Adipose tissue (tissue), 3 donors: ENCODE measurements around the gene ITIH1. TPM values are rescaled to one million over a fixed set of nuclear protein-coding genes. Genes with fewer than 3 reads are reported as not detected.
"Not testable (repeated sequence)": the region's sequence is repeated elsewhere in the genome, so short reads cannot be mapped to it uniquely, and the experiment has no call there.

ENCODE experiments used
- H3K27ac ChIP-seq: one replicate; pipeline ENCODE4 v1.5.1; 2013; ENCODE audit warnings: low read depth, low read length
- WGBS, 3 donors: extraction: QIAGEN DNeasy Blood & Tissue Kit; methylation state at CpG; one replicate each; pipeline ENCODE4 v1.1.7; 2013; 5-methylcytosine and 5-hydroxymethylcytosine counted together
- polyA plus RNA-seq, 3 donors: library from polyadenylated mRNA; stranded (reverse); fragments of 200-250 nt; gene quantifications; one replicate each; pipeline ENCODE4 v1.2.3, GENCODE V29; 2013
- donor health status: healthy with polysubstance abuse.
- donor health status: Bipolar disorder and iron deficiency.
- donor health status: healthy.

The ITIH1 gene, protein sequence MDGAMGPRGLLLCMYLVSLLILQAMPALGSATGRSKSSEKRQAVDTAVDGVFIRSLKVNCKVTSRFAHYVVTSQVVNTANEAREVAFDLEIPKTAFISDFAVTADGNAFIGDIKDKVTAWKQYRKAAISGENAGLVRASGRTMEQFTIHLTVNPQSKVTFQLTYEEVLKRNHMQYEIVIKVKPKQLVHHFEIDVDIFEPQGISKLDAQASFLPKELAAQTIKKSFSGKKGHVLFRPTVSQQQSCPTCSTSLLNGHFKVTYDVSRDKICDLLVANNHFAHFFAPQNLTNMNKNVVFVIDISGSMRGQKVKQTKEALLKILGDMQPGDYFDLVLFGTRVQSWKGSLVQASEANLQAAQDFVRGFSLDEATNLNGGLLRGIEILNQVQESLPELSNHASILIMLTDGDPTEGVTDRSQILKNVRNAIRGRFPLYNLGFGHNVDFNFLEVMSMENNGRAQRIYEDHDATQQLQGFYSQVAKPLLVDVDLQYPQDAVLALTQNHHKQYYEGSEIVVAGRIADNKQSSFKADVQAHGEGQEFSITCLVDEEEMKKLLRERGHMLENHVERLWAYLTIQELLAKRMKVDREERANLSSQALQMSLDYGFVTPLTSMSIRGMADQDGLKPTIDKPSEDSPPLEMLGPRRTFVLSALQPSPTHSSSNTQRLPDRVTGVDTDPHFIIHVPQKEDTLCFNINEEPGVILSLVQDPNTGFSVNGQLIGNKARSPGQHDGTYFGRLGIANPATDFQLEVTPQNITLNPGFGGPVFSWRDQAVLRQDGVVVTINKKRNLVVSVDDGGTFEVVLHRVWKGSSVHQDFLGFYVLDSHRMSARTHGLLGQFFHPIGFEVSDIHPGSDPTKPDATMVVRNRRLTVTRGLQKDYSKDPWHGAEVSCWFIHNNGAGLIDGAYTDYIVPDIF
- polyA plus RNA-seq = under 1 TPM in 2 of 3 donors, not detected in 1; 0.30 to 0.37 TPM

DNA sequence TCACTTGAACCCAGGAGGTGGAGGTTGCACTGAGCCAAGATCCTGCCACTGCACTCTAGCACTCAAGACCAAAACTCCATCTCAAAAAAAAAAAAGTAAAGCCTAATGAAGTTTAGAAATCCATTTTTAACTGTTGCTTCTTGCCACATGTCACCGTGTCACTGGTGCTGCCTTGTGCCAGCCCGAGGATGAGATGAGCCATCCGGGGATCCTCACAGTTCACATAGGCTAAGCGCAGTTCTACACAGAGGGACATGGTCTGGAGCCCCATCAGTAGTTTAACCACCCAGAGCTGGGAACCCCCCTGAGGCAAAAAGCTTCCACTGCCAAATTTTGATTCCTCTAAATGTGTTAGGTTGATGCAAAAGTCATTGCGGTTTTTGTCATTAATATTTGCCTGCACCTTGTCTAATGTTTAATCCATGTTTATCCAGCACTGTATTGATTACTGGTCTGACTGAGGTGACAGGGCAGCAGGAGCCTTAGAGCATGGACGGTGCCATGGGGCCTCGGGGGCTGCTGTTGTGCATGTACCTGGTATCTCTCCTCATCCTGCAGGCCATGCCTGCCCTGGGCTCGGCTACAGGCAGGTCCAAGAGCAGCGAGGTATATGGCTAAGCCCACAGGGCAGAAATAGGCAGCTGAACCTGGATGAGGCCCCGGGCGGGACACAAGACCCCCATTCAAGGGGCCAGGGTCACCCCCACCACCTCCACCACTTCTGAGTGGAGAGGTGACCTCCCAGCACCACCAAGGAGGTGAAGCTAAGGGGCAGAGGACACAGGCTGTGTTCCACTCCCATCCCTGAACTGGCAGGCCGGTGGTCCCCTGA lies at the start of gene ITIH1:
ITIH1 (plus strand) TSS at position 473 of the 832 bp plus-strand sequence; CDS start at position 490, 17 bp downstream.
- no peak within 1 kb of the TSS for H3K27ac ChIP-seq
- WGBS, 3 donors = 65 to 90% (median 84%) methylated on average over 12 of the region's 12 CpGs

DNA sequence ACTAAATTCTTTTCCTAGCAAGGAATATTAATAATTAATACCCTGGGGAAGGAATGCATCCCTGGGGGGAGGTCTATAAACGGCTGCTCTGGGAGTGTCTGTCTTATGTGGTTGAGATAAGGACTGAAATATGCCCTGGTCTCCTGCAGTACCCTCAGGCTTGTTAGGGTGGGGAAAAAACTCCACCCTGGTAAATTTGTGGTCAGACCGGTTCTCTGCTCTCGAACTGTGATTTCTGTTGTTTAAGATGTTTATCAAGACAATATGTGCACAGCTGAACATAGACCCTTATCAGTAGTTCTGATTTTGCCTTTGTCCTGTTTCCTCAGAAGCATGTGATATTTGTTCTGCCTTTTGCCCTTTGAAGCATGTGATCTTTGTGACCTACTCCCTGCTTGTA lies 48.6 kb upstream of the ITIH1 start:
- WGBS, 3 donors = 51 to 68% (median 60%) methylated on average over 3 of the region's 3 CpGs
- not testable (repeated sequence) for H3K27ac ChIP-seq

DNA sequence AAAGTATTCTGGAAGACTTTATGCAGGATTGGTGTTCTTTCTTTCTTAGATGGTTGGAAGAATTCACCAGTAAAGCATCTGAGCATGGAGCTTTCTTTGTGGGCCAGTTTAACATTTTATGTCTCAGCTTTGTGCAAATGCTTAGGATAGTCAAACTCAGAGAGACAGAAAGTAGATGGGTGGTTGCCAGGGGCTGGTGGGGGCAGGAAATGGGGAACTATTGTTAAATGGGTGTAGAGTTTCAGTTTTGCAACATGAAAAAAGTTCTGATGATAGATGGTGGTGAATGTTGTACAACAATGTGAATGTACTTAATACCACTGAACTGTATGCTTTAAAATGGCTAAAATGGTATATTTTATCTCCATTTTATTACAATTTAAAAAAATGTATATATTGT lies 46.7 kb upstream of the ITIH1 start:
- no peak overlapping the region for H3K27ac ChIP-seq

DNA sequence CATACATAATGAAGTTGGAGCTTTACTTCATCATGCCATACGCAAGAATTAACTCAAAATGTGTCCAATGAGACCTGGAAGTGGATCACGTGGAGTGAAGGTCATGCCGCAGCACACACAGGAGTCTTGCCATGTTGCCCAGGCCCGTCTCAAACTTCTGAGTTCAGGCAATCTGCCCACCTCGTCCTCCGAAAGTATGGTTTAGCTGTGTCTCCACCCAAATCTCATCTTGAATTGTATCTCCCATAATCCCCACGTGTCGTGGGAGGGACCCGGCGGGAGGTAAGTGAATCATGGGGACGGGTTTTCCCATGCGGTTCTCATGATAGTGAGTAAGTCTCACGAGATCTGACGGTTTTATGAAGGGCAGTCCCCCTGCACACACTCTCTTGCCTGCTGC lies 45.8 kb upstream of the ITIH1 start:
- H3K27ac ChIP-seq = no peak overlapping the region
- WGBS, 3 donors = 81 to 96% (median 84%) methylated on average over 14 of the region's 14 CpGs

DNA sequence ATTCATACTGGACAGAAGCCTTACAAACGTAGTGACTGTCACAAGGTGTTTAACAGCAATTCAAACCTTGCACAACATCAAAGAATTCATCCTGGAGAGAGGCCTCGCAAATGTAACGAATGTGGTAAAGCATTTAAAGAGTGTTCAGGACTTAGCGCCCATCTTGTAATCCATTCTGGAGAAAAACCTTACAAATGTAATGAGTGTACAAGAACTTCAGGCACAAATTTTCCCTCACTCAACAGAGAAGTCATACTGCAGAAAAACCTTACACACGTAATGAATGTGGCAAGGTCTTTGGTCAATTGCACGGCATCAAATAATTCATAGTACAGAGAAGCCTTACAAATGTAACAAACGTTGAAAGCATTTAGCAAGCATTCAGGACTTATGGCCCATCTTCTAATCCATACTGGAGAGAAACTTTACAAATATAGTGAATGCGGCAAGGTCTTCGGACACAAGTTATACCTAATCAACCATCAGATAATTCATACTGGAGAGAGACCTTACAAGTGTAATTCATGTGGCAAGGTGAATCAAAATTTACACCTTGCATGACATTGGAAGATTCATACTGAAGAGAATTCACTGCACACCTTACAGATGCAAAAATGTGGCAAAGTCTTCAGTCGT lies 44.0 kb upstream of the ITIH1 start:
- 87 to 94% (median 87%) methylated on average over 10 of the region's 10 CpGs for WGBS, 3 donors
- no peak overlapping the region for H3K27ac ChIP-seq

DNA sequence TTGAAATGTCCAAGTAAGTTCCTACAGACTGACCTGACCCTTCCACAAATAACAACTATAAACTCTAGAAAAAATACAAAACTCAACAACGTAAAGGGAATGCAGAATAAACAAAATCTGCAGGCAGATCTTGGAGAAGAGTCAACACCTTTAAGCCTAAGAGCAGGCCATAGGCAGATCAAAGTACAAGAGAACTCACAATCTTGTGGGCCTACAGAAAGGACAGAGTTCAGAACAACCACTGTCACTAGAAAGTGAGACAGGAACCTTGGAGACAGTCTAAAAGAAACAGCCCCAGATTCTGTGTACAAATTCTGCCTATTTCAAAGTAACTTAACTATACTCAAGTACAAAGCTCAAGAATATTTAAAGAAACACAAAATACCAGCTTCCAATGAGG lies 37.7 kb upstream of the ITIH1 start:
- no peak overlapping the region for H3K27ac ChIP-seq
- WGBS, 3 donors = 51 to 84% (median 80%) methylated on average over 1 of the region's 1 CpG

DNA sequence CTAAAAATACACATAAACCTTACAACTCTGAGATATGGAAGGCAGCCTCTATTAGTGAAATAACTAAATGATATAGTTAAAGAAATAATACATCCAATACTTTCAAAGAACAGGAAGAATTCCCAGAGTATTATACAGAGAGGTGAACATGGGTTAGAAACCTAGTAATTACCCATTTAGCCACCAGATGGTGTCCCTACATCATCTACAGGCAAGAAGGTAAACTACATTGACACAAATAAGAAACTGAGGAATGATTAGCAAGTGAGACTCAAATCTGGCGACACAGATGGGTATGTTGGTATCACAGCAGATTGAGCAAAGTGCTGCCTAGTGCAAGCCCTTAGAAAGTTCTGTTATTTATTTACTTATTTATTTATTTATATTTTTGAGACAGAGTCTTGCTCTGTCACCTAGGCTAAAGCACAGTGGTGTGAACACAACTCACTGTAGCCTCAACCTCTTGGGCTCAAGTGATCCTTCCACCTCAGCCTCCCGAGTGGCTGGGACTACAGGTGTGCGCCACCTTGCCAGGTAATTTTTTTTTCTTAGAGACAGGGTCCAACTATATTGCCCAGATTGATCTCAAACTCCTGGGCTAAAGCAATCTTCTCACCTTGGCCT lies 34.9 kb upstream of the ITIH1 start:
- H3K27ac ChIP-seq = no peak overlapping the region
- WGBS, 3 donors = 82 to 92% (median 89%) methylated on average over 3 of the region's 3 CpGs

DNA sequence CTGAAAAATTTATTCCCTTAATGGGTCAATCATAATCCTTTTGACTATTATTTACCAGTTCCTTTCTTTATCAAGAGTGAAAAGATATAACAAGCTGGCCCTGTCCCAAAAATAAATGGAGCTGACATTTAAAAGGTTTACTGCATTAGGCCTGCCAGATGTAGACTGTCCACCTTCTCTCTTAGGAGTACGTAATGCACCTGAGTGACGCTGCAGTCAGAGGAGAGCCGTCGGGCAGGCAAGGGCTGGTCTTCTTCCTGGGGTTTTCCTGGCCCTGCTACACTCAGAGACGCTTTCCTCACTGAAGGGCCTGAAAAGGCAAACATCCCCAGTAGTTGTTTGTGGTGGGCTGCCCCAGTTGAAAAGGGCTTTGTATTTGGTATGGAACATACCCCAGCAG lies 34.2 kb upstream of the ITIH1 start:
- 47 to 87% (median 82%) methylated on average over 5 of the region's 5 CpGs for WGBS, 3 donors
- H3K27ac ChIP-seq = no peak overlapping the region

DNA sequence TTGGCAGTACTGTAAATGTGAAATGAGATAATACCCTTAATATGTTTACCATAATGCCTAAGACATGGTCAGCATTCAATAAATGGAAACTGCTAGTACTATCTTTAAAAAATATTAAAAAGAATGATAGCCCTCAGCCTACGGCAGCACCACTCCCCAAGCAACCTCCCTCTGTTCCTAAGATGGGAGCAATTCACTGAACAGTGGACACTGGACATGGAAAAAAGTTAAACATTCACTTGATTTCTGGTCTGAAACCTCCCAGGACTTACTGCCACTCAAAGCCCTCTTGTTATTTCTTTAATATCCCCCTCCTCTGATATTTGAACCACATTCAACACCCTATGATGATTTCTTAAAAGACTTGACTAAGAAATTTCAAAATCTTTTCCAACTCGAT lies 33.7 kb upstream of the ITIH1 start:
- no peak overlapping the region for H3K27ac ChIP-seq
- WGBS, 3 donors = 76 to 95% (median 91%) methylated on average over 2 of the region's 2 CpGs

DNA sequence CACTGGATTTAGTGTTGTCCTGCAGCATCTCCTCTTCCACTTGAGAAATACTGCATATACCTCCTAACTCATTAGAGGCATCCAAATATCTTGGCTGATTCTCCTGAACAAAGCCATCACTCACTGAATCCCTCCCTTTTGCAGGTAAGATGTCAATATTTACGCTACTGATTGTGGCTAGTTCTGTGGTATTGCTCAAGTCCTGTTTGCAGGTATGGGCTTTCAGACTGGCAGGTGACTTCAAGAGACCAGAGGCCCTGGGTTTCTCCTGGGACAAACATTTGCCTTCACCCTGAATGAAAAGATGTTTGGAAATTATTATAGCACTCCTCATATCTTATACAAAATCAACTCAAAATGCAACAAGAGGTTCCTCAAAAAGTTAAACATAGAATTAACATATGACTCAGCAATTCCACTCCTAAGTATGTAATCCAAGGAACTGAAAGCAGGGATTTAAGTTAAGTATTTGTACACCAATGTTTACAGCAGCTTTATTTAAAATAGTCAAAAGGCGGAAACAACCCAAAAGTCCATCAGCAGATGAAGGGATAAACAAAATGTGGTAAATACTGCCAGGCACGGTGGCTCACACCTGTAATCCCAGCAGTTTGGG lies 25.2 kb upstream of the ITIH1 start:
- 87 to 93% (median 93%) methylated on average over 3 of the region's 3 CpGs for WGBS, 3 donors
- no peak overlapping the region for H3K27ac ChIP-seq

DNA sequence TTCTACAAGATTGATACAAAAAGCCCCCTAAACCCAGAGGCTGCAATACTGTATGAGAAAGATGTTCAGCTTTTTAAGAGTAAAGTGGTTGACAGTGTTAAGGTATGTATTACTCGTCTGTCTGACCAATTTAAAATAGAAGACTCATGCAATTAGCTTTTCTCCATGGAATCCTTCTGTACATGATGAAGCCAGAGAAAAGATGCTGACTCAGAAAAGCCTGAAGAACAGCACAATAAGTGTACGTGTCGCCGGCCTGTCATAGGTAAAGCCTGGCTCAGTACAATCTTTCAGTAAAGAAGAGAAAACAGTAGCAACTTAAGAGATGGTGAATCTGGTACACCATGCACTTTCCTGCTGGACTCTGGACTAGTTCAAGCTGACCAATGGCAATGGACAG lies 23.0 kb upstream of the ITIH1 start:
- 95% methylated on average over 4 of the region's 4 CpGs for WGBS, 3 donors

DNA sequence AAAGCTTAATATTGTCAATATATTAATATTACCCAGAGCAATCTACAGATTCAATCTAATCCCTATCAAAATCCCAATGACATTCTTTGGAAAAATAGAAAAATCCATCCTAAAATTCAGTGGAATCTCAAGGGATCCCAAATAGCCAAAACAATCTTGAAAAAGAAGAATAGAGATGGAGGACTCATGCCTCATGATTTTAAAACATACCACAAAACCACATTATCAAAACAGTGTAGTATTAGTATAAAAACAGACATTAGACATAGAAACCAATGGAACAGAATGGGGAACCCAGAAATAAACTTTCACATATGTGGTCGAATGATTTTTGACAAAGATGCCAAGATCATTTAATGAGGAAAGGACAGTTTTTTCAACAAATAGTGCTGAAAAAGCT lies 21.3 kb upstream of the ITIH1 start:
- H3K27ac ChIP-seq = no peak overlapping the region
- WGBS, 3 donors = 93 to 96% (median 94%) methylated on average over 1 of the region's 1 CpG

More for the DNA sequence above, 23.0 kb upstream of the ITIH1 start:
- H3K27ac ChIP-seq = no peak overlapping the region

DNA sequence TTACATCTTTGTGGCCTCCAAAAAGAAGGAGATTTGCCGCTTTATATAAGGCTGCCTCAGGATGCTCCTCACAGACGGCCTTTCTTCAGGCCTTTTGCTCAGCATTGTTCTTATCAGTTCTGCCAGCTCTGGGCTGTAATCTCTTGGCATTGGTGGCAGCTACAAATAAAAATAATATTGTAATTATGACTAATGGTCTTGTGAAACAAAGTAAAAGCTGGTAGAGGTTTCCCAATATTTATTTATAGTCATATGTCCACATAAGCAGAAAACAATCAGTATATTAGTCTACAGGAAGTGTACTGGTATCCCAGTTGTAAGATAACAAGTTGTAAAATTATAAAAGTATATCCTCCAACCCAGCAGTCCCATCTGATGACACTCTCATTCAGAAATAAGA lies 13.9 kb upstream of the ITIH1 start:
- 74 to 89% (median 85%) methylated on average over 2 of the region's 2 CpGs for WGBS, 3 donors
- H3K27ac ChIP-seq = no peak overlapping the region

DNA sequence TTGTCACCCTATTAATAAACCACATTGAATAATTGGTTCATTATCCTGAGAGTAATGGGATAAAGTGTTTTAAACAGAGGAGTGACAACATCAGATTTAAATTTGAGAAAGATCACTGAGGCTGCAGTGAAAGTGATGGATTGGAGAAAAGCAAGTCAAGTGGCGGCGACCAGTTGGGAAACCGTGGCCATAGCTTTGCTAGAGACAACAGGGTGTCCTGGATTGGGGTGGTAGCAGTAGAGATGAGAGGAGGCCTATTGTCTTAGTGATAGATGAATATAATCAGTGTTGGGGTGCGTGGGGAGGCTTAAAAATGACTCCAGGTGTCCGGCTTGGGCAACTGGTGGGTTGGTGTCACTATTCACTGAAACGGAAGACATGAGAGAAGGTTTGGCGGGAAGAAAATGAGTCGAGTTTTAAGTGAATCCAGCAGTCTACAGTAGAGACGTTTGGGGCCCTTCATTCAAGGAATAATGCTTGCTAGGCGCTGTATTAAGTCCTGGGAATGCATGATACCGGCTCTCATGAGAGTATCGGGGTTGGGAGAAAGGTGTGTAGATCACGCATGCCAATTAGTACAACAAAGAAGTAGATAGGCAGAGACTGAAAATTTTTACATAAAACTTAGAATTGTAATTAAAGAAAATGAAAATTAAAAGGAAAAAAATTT lies 7.5 kb upstream of the ITIH1 start:
- WGBS, 3 donors = 16 to 19% (median 19%) methylated on average over 13 of the region's 13 CpGs
- H3K27ac ChIP-seq = no peak overlapping the region

DNA sequence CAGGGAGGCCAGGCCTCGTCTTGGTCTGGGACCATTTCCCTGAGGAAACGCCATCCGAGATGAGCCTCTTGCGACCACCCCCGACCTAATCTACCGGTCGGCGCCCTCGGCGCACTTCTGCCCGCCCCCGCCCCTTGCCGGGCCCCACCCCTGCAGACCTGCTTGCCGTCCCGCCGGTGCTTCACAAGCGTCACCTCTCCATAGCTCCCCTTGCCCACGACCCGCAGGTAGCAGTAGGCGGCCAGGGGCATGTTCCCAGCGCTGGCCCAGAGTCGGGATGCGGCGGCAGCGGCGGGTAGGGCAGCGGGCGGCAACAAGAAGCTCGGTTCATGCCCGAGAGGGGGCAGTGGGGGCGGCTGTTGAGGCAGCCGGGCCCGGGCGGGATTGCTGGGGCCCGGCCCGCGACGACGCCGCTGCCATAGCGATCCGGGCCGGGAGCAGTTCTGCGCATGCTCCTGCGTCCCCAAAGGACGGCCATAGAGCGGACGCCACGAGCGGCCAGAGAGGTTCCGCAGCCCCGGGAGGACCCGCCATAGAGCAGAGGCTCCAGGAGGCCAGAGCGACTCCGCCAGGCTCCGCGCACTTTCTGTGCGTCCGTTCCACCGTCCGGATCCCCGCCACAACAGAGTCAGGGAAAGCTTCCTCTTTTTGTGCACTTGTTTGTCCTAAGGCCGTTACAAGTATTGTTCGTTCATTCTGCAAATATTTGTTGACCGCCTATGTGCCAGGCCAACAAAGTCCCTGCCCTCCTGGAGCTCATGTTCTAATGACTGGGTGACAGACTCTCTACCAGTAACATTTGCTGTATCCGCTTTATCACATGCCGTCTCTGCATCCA lies 6.7 kb upstream of the ITIH1 start, which contains the start of gene NEK4:
NEK4 (minus strand) TSS at position 445 of the 838 bp plus-strand sequence; CDS start at position 251, 194 bp downstream.
- 0 to 1% (median 0%) methylated on average over 56 to 67 of the region's 67 CpGs for WGBS, 3 donors
- no peak within 1 kb of the TSS for H3K27ac ChIP-seq

DNA sequence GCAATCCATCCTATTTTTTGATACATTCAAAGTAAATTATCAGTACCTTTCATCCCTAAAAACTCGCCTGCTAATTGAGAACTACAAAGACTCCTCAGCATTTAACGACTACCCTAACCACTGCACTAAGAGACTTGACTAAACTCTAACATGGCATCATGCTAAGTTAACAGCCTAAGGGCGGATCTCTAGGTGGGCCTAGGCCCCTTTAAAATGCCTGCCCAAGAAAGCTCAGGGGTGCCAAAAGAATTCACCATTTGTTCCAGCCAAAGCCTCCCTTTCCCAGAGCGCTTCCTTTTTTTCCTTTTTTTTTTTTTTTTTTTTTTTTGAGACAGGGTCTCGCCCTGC lies 6.1 kb upstream of the ITIH1 start:
- no peak overlapping the region for H3K27ac ChIP-seq
- 52 to 61% (median 56%) methylated on average over 5 of the region's 5 CpGs for WGBS, 3 donors
